IMR-90 (cell line): Measurements from ENCODE around the gene AP2B1. TPM values are rescaled to one million over a fixed set of nuclear protein-coding genes. Genes with fewer than 3 reads are reported as not detected.

Experiments used
- ATAC-seq: fragments of 200-7000 bp; cut with Tn5 transposase; 2 replicates; pipeline ENCODE4 v1.9.1; 2020; ENCODE audit warnings: low read depth, mild to moderate bottlenecking, moderate library complexity
- BruUV-seq: library from RNA; stranded (reverse); fragments of 400-500 nt; replicated peaks from 2 replicates; lab custom pipeline; 2021; lab: Mats Ljungman, UMichigan
- CTCF ChIA-PET: fragments of 300-600 bp; formaldehyde crosslinking; extraction: SDS; loops from one replicate; lab custom pipeline; 2021; ENCODE audit warnings: antibody characterized with exemption; lab: Yijun Ruan, JAX
- POLR2A ChIA-PET: fragments of 300-600 bp; sonication (Branson Sonifier 250); formaldehyde crosslinking; loops from one replicate; lab custom pipeline; 2022; ENCODE audit warnings: antibody characterized with exemption; ENCODE audit not compliant: unreplicated experiment; lab: Charles Lee
- DNase-seq: peaks from one replicate; pipeline ENCODE4 v3.0.0; 2013
- H2AFZ ChIP-seq: replicated peaks from 2 replicates; pipeline ENCODE3; 2013; ENCODE audit warnings: low read length, mild to moderate bottlenecking; ENCODE audit not compliant: poor library complexity
- H2AK5ac ChIP-seq: 2 replicates; pipeline ENCODE4 v1.6.1; 2013; ENCODE audit warnings: low read depth, low read length, inconsistent platforms
- H2AK9ac ChIP-seq: replicated peaks from 2 replicates; pipeline ENCODE3; 2013; ENCODE audit warnings: mild to moderate bottlenecking, low read depth, low read length, moderate library complexity; ENCODE audit not compliant: poor library complexity
- H2BK120ac ChIP-seq: 2 replicates; pipeline ENCODE4 v1.6.1; 2013; ENCODE audit warnings: low read depth, low read length, inconsistent platforms
- H2BK15ac ChIP-seq: 3 replicates; pipeline ENCODE4 v1.6.1; 2013; ENCODE audit warnings: low read depth, low read length, inconsistent platforms
- H2BK20ac ChIP-seq: 2 replicates; pipeline ENCODE4 v1.6.1; 2013; ENCODE audit warnings: low read depth, mild to moderate bottlenecking, inconsistent platforms, low read length, moderate library complexity
- H2BK5ac ChIP-seq: 2 replicates; pipeline ENCODE4 v1.6.1; 2013; ENCODE audit warnings: mild to moderate bottlenecking, low read depth, low read length, inconsistent platforms; ENCODE audit not compliant: poor library complexity, severe bottlenecking
- H3K14ac ChIP-seq: replicated peaks from 2 replicates; pipeline ENCODE4 v1.6.1; 2013; ENCODE audit warnings: low read depth, low read length, inconsistent platforms
- H3K18ac ChIP-seq: 2 replicates; pipeline ENCODE4 v1.6.1; 2013; ENCODE audit warnings: low read depth, low read length, control low read depth
- H3K23ac ChIP-seq: 2 replicates; pipeline ENCODE4 v1.6.1; 2013; ENCODE audit warnings: low read depth, low read length, inconsistent platforms
- H3K27ac ChIP-seq: 2 replicates; pipeline ENCODE4 v1.5.1; 2013; ENCODE audit warnings: mild to moderate bottlenecking, control low read depth, low read length; ENCODE audit not compliant: insufficient read depth
- H3K27me3 ChIP-seq: 2 replicates; pipeline ENCODE4 v1.6.1; 2013; ENCODE audit warnings: low read length; ENCODE audit not compliant: control insufficient read depth, insufficient read depth
- H3K36me3 ChIP-seq: 2 replicates; pipeline ENCODE4 v1.6.1; 2013; ENCODE audit warnings: low read length, mixed read lengths; ENCODE audit not compliant: control insufficient read depth, insufficient read depth
- H3K4ac ChIP-seq: 2 replicates; pipeline ENCODE4 v1.6.1; 2013; ENCODE audit warnings: low read depth, low read length, inconsistent platforms
- H3K4me1 ChIP-seq: 2 replicates; pipeline ENCODE4 v1.6.1; 2013; ENCODE audit warnings: low read length, mixed read lengths; ENCODE audit not compliant: control insufficient read depth, insufficient read depth
- H3K4me2 ChIP-seq: 2 replicates; pipeline ENCODE4 v1.6.1; 2013; ENCODE audit warnings: low read depth, mild to moderate bottlenecking, control low read depth, low read length, moderate library complexity
- H3K4me3 ChIP-seq: 2 replicates; pipeline ENCODE4 v1.5.1; 2013; ENCODE audit warnings: low read depth, mild to moderate bottlenecking, control low read depth, low read length, moderate library complexity; ENCODE audit not compliant: insufficient read depth
- H3K56ac ChIP-seq: 2 replicates; pipeline ENCODE4 v1.6.1; 2013; ENCODE audit warnings: low read length, inconsistent platforms; ENCODE audit not compliant: insufficient read depth; ENCODE audit errors: extremely low read depth
- H3K79me1 ChIP-seq, 2 experiments: 2 replicates each; pipeline ENCODE4 v1.6.1; 2013; ENCODE audit warnings: low read length in 2 of 2, inconsistent platforms in 1 of 2, low read depth in 1 of 2
- H3K9ac ChIP-seq: 2 replicates; pipeline ENCODE4 v1.6.1; 2013; ENCODE audit warnings: low read depth, low read length, control low read depth
- H3K9me1 ChIP-seq: 2 replicates; pipeline ENCODE4 v1.6.1; 2013; ENCODE audit warnings: low read length, inconsistent platforms; ENCODE audit not compliant: insufficient read depth
- H3K9me3 ChIP-seq: 2 replicates; pipeline ENCODE4 v1.6.1; 2013; ENCODE audit warnings: low read length; ENCODE audit not compliant: control insufficient read depth, insufficient read depth
- H4K20me1 ChIP-seq: 2 replicates; pipeline ENCODE4 v1.6.1; 2013; ENCODE audit warnings: low read length, inconsistent platforms; ENCODE audit not compliant: insufficient read depth
- H4K5ac ChIP-seq: 2 replicates; pipeline ENCODE4 v1.6.1; 2013; ENCODE audit warnings: mild to moderate bottlenecking, low read depth, low read length, control low read depth
- H4K8ac ChIP-seq, 2 experiments: 2 replicates each; pipeline ENCODE4 v1.6.1; 2013; ENCODE audit warnings: low read depth in 2 of 2, low read length in 2 of 2, control low read depth in 1 of 2, inconsistent platforms in 1 of 2
- H4K91ac ChIP-seq: 2 replicates; pipeline ENCODE4 v1.6.1; 2013; ENCODE audit warnings: low read depth, low read length, inconsistent platforms; ENCODE audit not compliant: insufficient read depth
- CEBPB ChIP-seq: IDR thresholded peaks from 2 replicates; pipeline ENCODE4 v1.6.1; 2012; ENCODE audit warnings: low read depth, low read length, improper control_type of control experiment
- WGBS, 2 experiments: methylation state at CpG; one replicate each; pipeline versions ENCODE4 v1.1.5 to v1.1.7; 2013; ENCODE audit warnings: missing lambda C conversion rate in 2 of 2; ENCODE audit not compliant: insufficient read length in 1 of 2; ENCODE audit errors: extremely low coverage in 2 of 2; 5-methylcytosine and 5-hydroxymethylcytosine counted together
- dilution Hi-C: fragments of 300-500 bp; cut with HindIII; formaldehyde crosslinking; loops from one replicate; pipeline ENCODE4 v1.14.3; 2018; ENCODE audit warnings: low sequenced_read_pairs; ENCODE audit not compliant: unreplicated experiment
- in situ Hi-C: fragments of 300-500 bp; cut with MboI; formaldehyde crosslinking; loops from 3 replicates; pipeline ENCODE4 v1.14.3; 2019; ENCODE audit warnings: low sequenced_read_pairs, inconsistent platforms, mixed read lengths
- intact Hi-C: fragments of 100-400 bp; cut with micrococcal nuclease; formaldehyde crosslinking; loops from 2 replicates; pipeline ENCODE4 v1.10.0; 2022
- polyA plus RNA-seq, 3 experiments: library from polyadenylated mRNA; depleted of rRNA; stranded (reverse); fragments of >200 nt; gene quantifications; 2 replicates each; pipeline ENCODE4 v1.2.3, GENCODE V29; 2012; ENCODE audit warnings: low replicate concordance in 1 of 3
- total RNA-seq: library from RNA; depleted of rRNA; stranded (reverse); fragments of >200 nt; gene quantifications from 2 replicates; pipeline ENCODE4 v1.2.3, GENCODE V29; 2012
- TF ChIP-seq, protein P1 (sequence below): fragments of 150-350 bp; IDR thresholded peaks from 2 replicates; pipeline ENCODE4 v1.6.1; 2016; ENCODE audit warnings: low read depth, mild to moderate bottlenecking, low read length, moderate library complexity, borderline replicate concordance

The AP2B1 gene
- total and polyA plus RNA-seq, 2 of the 4 experiments (the other 2 are of a cell fraction): 102 to 125 TPM

DNA sequence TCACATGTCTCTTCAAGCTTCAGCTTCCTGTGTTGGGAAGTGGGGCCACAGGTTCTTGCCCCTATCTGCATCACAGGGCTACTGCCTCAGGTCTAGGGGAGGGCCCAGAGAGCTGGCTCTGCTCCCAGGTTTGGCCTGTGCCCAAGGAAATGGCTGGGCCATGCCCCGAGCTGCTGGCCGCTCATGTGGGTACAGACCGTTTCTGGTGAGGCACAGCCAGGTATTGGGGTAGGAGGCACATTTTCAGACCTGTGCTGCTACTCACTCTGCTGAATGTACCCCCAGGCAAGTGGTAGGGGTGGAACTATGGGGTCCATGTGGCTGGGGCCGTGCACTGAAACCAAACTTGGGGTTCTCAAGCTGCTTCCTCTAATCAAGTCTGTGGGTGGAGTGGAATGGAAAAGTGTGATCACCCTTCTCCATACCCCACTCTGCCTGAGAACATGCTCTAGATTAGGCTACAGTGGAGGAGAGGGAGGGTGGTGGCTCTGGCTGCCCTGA lies 161.3 kb downstream of the AP2B1 start:
- Histone ChIP-seq H2BK15ac (no peak overlapping the region), H3K36me3 (no peaks in the 10 kb centered on the region), H4K91ac (no peak overlapping the region), H3K27me3 (peaks cover 44% of the 10 kb centered on the region), H2AFZ (no peak overlapping the region), H4K20me1 (peaks cover 6% of the 10 kb centered on the region; the same call in 1 of the 2 replicates), H3K79me1 (no peaks in the 10 kb centered on the region), H2BK5ac (no peak overlapping the region), H3K23ac (no peak overlapping the region), H2AK5ac (no peak overlapping the region), H3K18ac (no peak overlapping the region), H2BK20ac (no peak overlapping the region), H3K4ac (no peak overlapping the region), H3K9ac (no peak overlapping the region), H2BK120ac (no peak overlapping the region), H4K5ac (no peak overlapping the region), H3K9me3 (no peaks in the 10 kb centered on the region), H3K9me1 (peaks cover 2% of the 10 kb centered on the region; the same call in 1 of the 2 replicates), H3K27ac (no peak overlapping the region), H3K14ac (no peak overlapping the region), H3K4me3 (no peak overlapping the region), H2AK9ac (no peak overlapping the region), H3K56ac (no peak overlapping the region), H3K4me2 (no peak overlapping the region), H3K4me1 (peaks cover 8% of the 10 kb centered on the region; the same call in 1 of the 2 replicates), H4K8ac (no peak overlapping the region)
- ChIA-PET POLR2A (no interaction called here), CTCF (interaction anchor here (1.4 to 1.8 kb wide), 2 partner anchors 16 to 136 kb away, joined by 4 to 8 read pairs; no protein-coding TSS in a partner anchor)
- BruUV-seq: no TSS peak
- TF ChIP-seq CEBPB: no peak
- TF ChIP-seq, protein P1, sequence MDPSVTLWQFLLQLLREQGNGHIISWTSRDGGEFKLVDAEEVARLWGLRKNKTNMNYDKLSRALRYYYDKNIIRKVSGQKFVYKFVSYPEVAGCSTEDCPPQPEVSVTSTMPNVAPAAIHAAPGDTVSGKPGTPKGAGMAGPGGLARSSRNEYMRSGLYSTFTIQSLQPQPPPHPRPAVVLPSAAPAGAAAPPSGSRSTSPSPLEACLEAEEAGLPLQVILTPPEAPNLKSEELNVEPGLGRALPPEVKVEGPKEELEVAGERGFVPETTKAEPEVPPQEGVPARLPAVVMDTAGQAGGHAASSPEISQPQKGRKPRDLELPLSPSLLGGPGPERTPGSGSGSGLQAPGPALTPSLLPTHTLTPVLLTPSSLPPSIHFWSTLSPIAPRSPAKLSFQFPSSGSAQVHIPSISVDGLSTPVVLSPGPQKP: no peak
- no peak for ATAC-seq
- 21% methylated on average over 2 of the region's 4 CpGs; no CpG with 5 or more reads in 1 of the 2 experiments for WGBS, 2 experiments
- dilution Hi-C loops: no loop called here
- no peak for DNase-seq
- in situ Hi-C loops: loop anchor here (25.0 kb wide), 1 partner anchor 386 kb away; the partner anchor contains the start of gene SLFN11
- intact Hi-C loops: loop anchor here (10.0 kb wide), 2 partner anchors 314 to 504 kb away; partner anchors contain the start of genes SLFN12 and SLFN5
